ENCODE data around the gene GPD2. TPM values are rescaled to one million over a fixed set of nuclear protein-coding genes. Genes with fewer than 3 reads are reported as not detected.

The GPD2 gene
- total and polyA plus RNA-seq, 2 of the 13 experiments (the other 11 are each of a cell fraction or from before 2014, with no cell fraction given) = not detected

- peak; percentile 54; the same call in 1 of the 2 replicates for TF ChIP-seq ZNF142 (CRISPR knock-in tag; IDR thresholded peaks at IDR 0.05)
- TF ChIP-seq KDM1A (CRISPR knock-in tag; IDR thresholded peaks at IDR 0.05) = no peak
- TF ChIP-seq NCOA5 (CRISPR knock-in tag; IDR thresholded peaks at IDR 0.05) = no peak
- TF ChIP-seq AHDC1 (CRISPR knock-in tag; IDR thresholded peaks at IDR 0.05; ENCODE audit: borderline replicate concordance) = no peak
- TF ChIP-seq GPBP1L1 (CRISPR knock-in tag; IDR thresholded peaks at IDR 0.05) = no peak
- no peak for TF ChIP-seq ZBTB8A (CRISPR knock-in tag; IDR thresholded peaks at IDR 0.05; ENCODE audit: borderline replicate concordance, low read depth)
- TF ChIP-seq ZNF460 (CRISPR knock-in tag; IDR thresholded peaks at IDR 0.05; ENCODE audit: borderline replicate concordance) = no peak
- TF ChIP-seq SKI (IDR thresholded peaks at IDR 0.05; ENCODE audit: partially characterized antibody) = no peak
- TF ChIP-seq PAX8 (CRISPR knock-in tag; IDR thresholded peaks at IDR 0.05; ENCODE audit: borderline replicate concordance) = 0 out of 2 replicates have a peak, but pooled peaks have one; percentile 51
- TF ChIP-seq MYPOP (CRISPR knock-in tag; IDR thresholded peaks at IDR 0.05) = no peak
- no peak for TF ChIP-seq ZNF512 (CRISPR knock-in tag; IDR thresholded peaks at IDR 0.05)
- TF ChIP-seq NBN (conservative IDR thresholded peaks at IDR 0.05) = no peak
Observed at GRCh38 chr2:156399950-156400705, 36.1 kb upstream of the GPD2 start (continued).
